Prostate gland (tissue), 2 donors: Measurements from ENCODE around the gene SPARC. TPM values are rescaled to one million over a fixed set of nuclear protein-coding genes. Genes with fewer than 3 reads are reported as not detected.

Experiments used
- DNase-seq: peaks from one replicate; pipeline ENCODE4 v3.0.0-alpha.2; 2019; ENCODE audit warnings: low spot score
- H3K27ac ChIP-seq, 2 donors: fragments of 200-600 bp; sonication (generic); 2 replicates each; pipeline ENCODE4 v1.5.1; 2017 to 2019
- H3K27me3 ChIP-seq: fragments of 200-600 bp; sonication (generic); replicated peaks from 2 replicates; pipeline ENCODE4 v1.5.1; 2019; ENCODE audit not compliant: insufficient read depth
- H3K36me3 ChIP-seq, 2 donors: fragments of 200-600 bp; sonication (generic); 1 replicate in 1 of 2; 2 replicates in 1 of 2; pipeline versions ENCODE4 v1.5.1 to v1.8.1; 2017 to 2019
- H3K4me1 ChIP-seq: fragments of 200-600 bp; sonication (generic); replicated peaks from 2 replicates; pipeline ENCODE4 v1.5.1; 2019
- H3K4me3 ChIP-seq, 2 donors: fragments of 200-600 bp; sonication (generic); 2 replicates each; pipeline ENCODE4 v1.5.1; 2017 to 2019
- H3K9me3 ChIP-seq: fragments of 200-600 bp; sonication (generic); 2 replicates; pipeline ENCODE4 v1.5.1; 2017
- POLR2A ChIP-seq: fragments of 450-650 bp; IDR thresholded peaks from one replicate; pipeline ENCODE4 v1.6.1; 2016; ENCODE audit warnings: antibody characterized with exemption, mild to moderate bottlenecking
- POLR2AphosphoS5 ChIP-seq: sonication (generic); formaldehyde crosslinking; IDR thresholded peaks from one replicate; pipeline ENCODE4 v1.6.1; 2017; ENCODE audit warnings: antibody characterized with exemption
- WGBS: methylation state at CpG from one replicate; pipeline ENCODE4 v1.1.5; 2018; 5-methylcytosine and 5-hydroxymethylcytosine counted together
- intact Hi-C: fragments of 100-400 bp; cut with DNase I; formaldehyde crosslinking; loops from one replicate; pipeline ENCODE4 v1.14.2; 2022
- total RNA-seq, 2 donors: library from RNA; depleted of rRNA; stranded (reverse); fragments of >200 nt; gene quantifications; one replicate each; pipeline ENCODE4 v1.1.0, GENCODE V29; 2016
- TF ChIP-seq, protein P1 (sequence below), 4 experiments: fragments of 200-600 bp in 2 of 4; fragments of 450-650 bp in 2 of 4; sonication (generic) in 2 of 4; IDR thresholded peaks; 1 replicate in 3 of 4; 2 replicates in 1 of 4; pipeline ENCODE4 v1.5.1; 2016 to 2019; ENCODE audit warnings: antibody characterized with exemption in 4 of 4, mild to moderate bottlenecking in 2 of 4, moderate library complexity in 2 of 4

Gene SPARC
- total RNA-seq, 2 donors from 2014 or later: 101 to 2,249 TPM

DNA sequence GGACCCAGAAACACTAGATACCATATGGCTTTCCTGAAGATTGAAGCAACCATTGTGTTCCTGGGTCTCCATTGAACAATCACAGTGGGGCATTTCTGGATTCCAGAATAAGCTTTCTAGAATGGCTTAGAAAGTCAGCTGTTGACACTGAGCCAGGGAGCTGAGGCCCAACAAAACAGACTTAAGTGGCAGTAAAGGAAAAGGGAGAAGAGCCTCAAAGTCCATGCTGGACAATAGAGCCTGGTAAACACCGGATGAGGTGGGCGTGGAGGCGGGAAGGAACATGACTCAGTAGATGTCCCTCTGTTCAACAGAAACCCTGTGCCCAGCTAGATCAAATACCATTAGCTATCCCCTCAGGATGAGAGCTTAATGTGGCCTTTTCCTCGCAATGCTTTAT is 14.8 kb downstream of the SPARC start:
- H3K9me3 ChIP-seq: no peaks in the 10 kb centered on the region
- 78% methylated on average over 4 of the region's 4 CpGs for WGBS
- peaks cover 0 to 4% of the 10 kb centered on the region in 2 donors for H3K36me3 ChIP-seq
- intact Hi-C loops: loop anchor here (10.0 kb wide), 1 partner anchor 417 kb away; the partner anchor contains the start of gene GM2A
- H3K27me3 ChIP-seq: no peaks in the 10 kb centered on the region
- DNase-seq: no peak
- no peak overlapping the region for H3K4me3 ChIP-seq
- peaks cover 6% of the 10 kb centered on the region for H3K4me1 ChIP-seq
- H3K27ac ChIP-seq: peak overlapping the region; percentile 64 to 68
- TF ChIP-seq, protein P1, sequence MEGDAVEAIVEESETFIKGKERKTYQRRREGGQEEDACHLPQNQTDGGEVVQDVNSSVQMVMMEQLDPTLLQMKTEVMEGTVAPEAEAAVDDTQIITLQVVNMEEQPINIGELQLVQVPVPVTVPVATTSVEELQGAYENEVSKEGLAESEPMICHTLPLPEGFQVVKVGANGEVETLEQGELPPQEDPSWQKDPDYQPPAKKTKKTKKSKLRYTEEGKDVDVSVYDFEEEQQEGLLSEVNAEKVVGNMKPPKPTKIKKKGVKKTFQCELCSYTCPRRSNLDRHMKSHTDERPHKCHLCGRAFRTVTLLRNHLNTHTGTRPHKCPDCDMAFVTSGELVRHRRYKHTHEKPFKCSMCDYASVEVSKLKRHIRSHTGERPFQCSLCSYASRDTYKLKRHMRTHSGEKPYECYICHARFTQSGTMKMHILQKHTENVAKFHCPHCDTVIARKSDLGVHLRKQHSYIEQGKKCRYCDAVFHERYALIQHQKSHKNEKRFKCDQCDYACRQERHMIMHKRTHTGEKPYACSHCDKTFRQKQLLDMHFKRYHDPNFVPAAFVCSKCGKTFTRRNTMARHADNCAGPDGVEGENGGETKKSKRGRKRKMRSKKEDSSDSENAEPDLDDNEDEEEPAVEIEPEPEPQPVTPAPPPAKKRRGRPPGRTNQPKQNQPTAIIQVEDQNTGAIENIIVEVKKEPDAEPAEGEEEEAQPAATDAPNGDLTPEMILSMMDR (IDR thresholded peaks at IDR 0.05): no peak
- TF ChIP-seq POLR2A (no peak), POLR2AphosphoS5 (no peak)

DNA sequence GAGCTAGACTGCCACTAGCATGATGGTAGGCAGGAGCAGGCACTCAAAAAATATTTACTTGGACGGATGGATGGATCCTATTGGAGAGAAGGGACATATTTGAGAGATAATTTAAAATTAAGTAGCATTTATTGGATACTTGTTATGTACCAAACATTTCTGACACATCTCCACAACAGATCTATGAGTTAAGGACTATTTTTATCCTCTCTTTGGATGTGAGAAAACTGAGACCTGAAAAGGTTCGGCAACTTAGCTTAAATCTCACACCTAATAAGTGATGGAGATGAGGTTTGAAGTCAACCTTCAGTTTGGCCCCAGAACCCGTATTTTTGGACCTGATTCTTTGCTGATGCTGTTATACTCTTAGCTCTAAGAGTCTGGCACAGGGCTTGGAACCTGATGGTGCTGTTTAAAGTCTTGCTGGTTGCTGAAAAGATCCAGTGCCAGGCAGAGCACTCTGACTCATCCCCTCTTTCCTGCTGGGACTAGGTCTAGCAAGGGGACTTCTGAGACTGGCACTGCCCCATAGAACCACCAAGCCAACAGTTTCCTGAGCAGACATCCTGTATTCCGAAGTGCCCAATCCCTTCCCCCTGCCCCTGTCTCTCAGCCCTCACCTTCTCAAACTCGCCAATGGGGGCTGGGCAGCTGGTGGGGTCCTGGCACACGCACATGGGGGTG is 15.6 kb downstream of the SPARC start:
- no peak for DNase-seq
- peak overlapping the region; percentile 64 to 68 for H3K27ac ChIP-seq
- no peak overlapping the region for H3K4me3 ChIP-seq
- H3K9me3 ChIP-seq: no peaks in the 10 kb centered on the region
- H3K4me1 ChIP-seq: peaks cover 5% of the 10 kb centered on the region
- WGBS: 53% methylated on average over 6 of the region's 6 CpGs
- no peaks in the 10 kb centered on the region for H3K27me3 ChIP-seq
- intact Hi-C loops: loop anchor here (10.0 kb wide), 1 partner anchor 416 kb away; the partner anchor contains the start of gene GM2A
- TF ChIP-seq, protein P1 (IDR thresholded peaks at IDR 0.05): no peak
- no peak for TF ChIP-seq POLR2AphosphoS5
- no peak for TF ChIP-seq POLR2A
- peaks cover 0 to 6% of the 10 kb centered on the region in 2 donors for H3K36me3 ChIP-seq

DNA sequence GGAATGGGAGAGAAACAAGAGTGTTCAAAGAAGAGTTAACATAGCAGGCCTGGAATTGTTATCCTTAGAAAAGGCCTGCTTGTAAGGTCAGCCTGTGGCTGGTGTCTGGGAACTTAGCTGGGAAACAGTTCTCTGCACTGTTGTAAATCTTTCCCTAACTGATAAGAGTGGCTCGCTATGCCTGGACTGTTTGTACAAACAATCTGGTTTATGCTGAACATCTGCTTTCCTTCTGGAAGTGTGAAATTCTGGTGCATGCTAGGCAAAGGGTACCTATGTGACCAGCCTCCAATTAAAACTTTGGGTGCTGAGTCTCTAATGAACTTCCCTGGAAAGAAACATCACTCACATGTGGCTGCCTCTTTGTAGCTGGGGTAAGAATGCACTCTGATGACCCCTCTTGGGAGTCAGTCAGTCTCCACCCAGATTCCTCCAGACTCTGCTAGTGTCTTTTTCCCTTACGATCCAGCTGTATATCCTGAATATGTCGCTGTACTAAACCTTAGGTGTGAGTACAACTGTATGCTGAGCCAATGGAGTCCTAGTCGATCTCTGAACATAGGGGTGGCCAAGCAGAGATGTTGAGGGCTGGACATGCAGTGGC is 16.5 kb downstream of the SPARC start:
- Histone ChIP-seq H3K4me3 (no peak overlapping the region), H3K27ac (peak overlapping the region; percentile 3 to 68), H3K36me3 (peaks cover 0 to 11% of the 10 kb centered on the region in 2 donors), H3K9me3 (no peaks in the 10 kb centered on the region), H3K4me1 (peaks cover 3% of the 10 kb centered on the region), H3K27me3 (no peaks in the 10 kb centered on the region)
- 42% methylated on average over 4 of the region's 4 CpGs for WGBS
- TF ChIP-seq POLR2AphosphoS5 (no peak), POLR2A (no peak)
- TF ChIP-seq, protein P1 (IDR thresholded peaks at IDR 0.05): no peak
- DNase-seq: no peak
- intact Hi-C loops: loop anchor here (10.0 kb wide), 1 partner anchor 415 kb away; the partner anchor contains the start of gene GM2A

DNA sequence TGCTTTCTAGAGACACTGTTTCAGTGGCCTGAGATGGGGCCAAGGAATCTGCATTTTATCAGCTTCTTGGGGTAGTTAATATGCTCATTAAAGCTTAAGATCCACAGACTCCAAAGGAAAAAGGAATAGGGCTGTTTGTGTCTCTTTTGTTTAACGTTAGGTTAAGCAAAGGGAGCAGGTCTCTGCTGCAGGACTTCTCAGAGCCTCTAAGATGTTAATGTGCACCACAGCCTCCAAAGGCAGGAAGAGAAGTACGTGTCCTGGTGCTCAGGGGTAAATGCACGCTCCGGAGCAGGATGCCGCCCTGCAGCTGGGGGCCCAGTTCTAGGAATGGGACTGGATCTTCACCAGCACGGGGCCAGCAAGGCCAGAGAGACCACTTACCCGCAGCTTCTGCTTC is 19.6 kb downstream of the SPARC start:
- DNase-seq: no peak
- H3K27me3 ChIP-seq: no peaks in the 10 kb centered on the region
- WGBS: 81% methylated on average over 7 of the region's 7 CpGs
- H3K4me3 ChIP-seq: no peak overlapping the region
- no peaks in the 10 kb centered on the region for H3K9me3 ChIP-seq
- intact Hi-C loops: no loop called here
- H3K4me1 ChIP-seq: peaks cover 6% of the 10 kb centered on the region
- peaks cover 0 to 10% of the 10 kb centered on the region in 2 donors for H3K36me3 ChIP-seq
- TF ChIP-seq, protein P1 (IDR thresholded peaks at IDR 0.05): no peak
- TF ChIP-seq POLR2A (no peak), POLR2AphosphoS5 (no peak)
- no peak overlapping the region for H3K27ac ChIP-seq
